ENCODE results near the gene RPL37A. TPM values are rescaled to one million over a fixed set of nuclear protein-coding genes. Genes with fewer than 3 reads are reported as not detected.

RPL37A gene
- total and polyA plus RNA-seq, 4 experiments from 2014 or later = 1,713 to 3,751 (median 3,123) TPM

DNA sequence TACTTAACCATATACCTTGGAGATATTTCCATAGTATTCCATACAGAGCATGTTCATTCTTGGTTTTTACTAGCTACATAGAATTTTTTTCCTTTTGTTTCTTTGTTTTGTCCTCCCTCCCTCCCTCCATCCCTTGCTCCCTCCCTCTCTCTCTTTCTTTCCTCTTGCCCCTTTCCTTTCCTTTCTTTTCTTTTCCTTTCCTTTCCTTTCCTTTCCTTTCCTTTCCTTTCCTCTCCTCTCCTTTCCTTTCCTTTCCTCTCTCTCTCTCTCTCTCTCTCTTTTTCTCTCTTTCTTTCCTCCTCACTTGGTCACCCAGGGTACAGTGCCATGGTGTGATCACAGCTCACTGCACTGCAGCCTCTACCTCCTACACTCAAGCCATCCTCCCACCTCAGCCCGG, 28.3 kb downstream of the RPL37A start:
- Mint-ChIP-seq H3K4me1 (no peaks in the 10 kb centered on the region), H3K27ac (no peak overlapping the region), H3K9me3 (no peaks in the 10 kb centered on the region), H3K27me3 (no peaks in the 10 kb centered on the region), H3K4me3 (no peak overlapping the region), H3K36me3 (no peaks in the 10 kb centered on the region)
- intact Hi-C loops (cut with micrococcal nuclease) = no loop called here
- Histone ChIP-seq H3K4me3 (ENCODE audit: low read length in 2 of 2) (no peak overlapping the region), H3K27ac (ENCODE audit: low read depth, low read length) (no peak overlapping the region), H3K36me3 (ENCODE audit: insufficient read depth, low read length) (no peaks in the 10 kb centered on the region), H3K27me3 (ENCODE audit: insufficient read depth, low read length) (no peaks in the 10 kb centered on the region), H3K4me1 (ENCODE audit: insufficient read depth, low read length) (no peaks in the 10 kb centered on the region), H3K9me3 (ENCODE audit: control insufficient read depth in 1 of 2, low read length in 2 of 2) (no peaks in the 10 kb centered on the region)
- CTCF ChIA-PET (ENCODE audit: partially characterized antibody) = interaction anchor here (1.0 kb wide), 1 partner anchor 9 kb away, joined by 3 read pairs; no protein-coding TSS in a partner anchor
- POLR2A ChIA-PET (ENCODE audit: partially characterized antibody) = no interaction called here
- DNase-seq = no peak

DNA sequence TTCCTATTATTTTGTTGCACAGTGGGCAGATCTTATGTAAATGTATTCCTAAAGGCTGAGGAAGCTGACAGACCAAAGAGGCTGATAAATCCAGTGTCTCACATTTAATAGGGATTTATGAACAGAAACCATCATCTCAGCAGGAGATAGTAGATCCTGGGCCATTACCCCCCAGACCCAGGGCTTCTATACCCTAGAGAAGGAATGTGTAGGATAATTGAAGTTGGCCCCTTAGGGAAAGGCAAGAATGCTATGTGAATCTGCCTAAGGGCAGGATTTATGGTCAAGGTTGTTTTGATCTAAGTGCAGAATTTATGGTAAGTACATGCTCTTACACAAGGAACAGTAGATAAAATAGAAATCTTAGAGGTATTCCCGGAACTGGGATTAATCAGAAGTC, 29.0 kb downstream of the RPL37A start:
- Mint-ChIP-seq H3K36me3 (no peaks in the 10 kb centered on the region), H3K27ac (no peak overlapping the region), H3K9me3 (no peaks in the 10 kb centered on the region), H3K27me3 (no peaks in the 10 kb centered on the region), H3K4me3 (no peak overlapping the region), H3K4me1 (no peaks in the 10 kb centered on the region)
- no peak overlapping the region for H3K27ac ChIP-seq (ENCODE audit: low read depth, low read length)
- H3K36me3 ChIP-seq (ENCODE audit: insufficient read depth, low read length) = no peaks in the 10 kb centered on the region
- H3K4me3 ChIP-seq (ENCODE audit: low read length in 2 of 2) = no peak overlapping the region
- no peak for DNase-seq
- CTCF ChIA-PET (ENCODE audit: partially characterized antibody) = no interaction called here
- no peaks in the 10 kb centered on the region for H3K27me3 ChIP-seq (ENCODE audit: insufficient read depth, low read length)
- intact Hi-C loops (cut with micrococcal nuclease) = no loop called here
- POLR2A ChIA-PET (ENCODE audit: partially characterized antibody) = no interaction called here
- no peaks in the 10 kb centered on the region for H3K4me1 ChIP-seq (ENCODE audit: insufficient read depth, low read length)
- no peaks in the 10 kb centered on the region for H3K9me3 ChIP-seq (ENCODE audit: control insufficient read depth in 1 of 2, low read length in 2 of 2)

DNA sequence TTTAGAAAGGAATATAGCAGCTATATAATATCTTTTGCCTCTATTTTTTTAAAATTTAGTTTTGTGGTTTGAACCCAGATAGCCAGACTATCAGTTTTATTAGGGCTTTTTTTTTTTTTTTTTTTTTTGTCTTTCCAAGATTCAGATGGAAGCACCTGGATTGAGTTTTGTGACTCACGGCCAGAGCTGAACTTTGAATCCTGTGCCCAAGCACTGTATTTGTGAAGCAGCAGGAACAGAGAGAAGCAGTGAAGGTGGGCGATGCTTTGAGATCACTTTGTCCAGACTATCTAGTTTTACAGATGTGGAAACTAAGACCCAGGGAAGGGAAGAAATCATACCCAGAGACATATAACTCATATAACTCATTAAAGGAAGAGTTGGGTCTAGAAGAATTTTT, 33.9 kb downstream of the RPL37A start:
- H3K27ac Mint-ChIP-seq = no peak overlapping the region
- no peak overlapping the region for H3K4me3 Mint-ChIP-seq
- intact Hi-C loops (cut with micrococcal nuclease) = no loop called here
- peaks cover 0 to 7% of the 10 kb centered on the region in 2 donors for H3K27me3 Mint-ChIP-seq
- ChIA-PET POLR2A (ENCODE audit: partially characterized antibody) (no interaction called here), CTCF (ENCODE audit: partially characterized antibody) (interaction anchor here (1.0 to 1.2 kb wide), 2 partner anchors 13 to 15 kb away, joined by 3 read pairs; no protein-coding TSS in a partner anchor)
- no peaks in the 10 kb centered on the region for H3K4me1 ChIP-seq (ENCODE audit: insufficient read depth, low read length)
- no peaks in the 10 kb centered on the region for H3K36me3 ChIP-seq (ENCODE audit: insufficient read depth, low read length)
- H3K4me3 ChIP-seq (ENCODE audit: low read length in 2 of 2) = no peak overlapping the region
- no peaks in the 10 kb centered on the region for H3K4me1 Mint-ChIP-seq
- H3K27me3 ChIP-seq (ENCODE audit: insufficient read depth, low read length) = no peaks in the 10 kb centered on the region
- DNase-seq = no peak
- no peak overlapping the region for H3K27ac ChIP-seq (ENCODE audit: low read depth, low read length)
- H3K9me3 Mint-ChIP-seq = no peaks in the 10 kb centered on the region
- H3K36me3 Mint-ChIP-seq = no peaks in the 10 kb centered on the region
- no peaks in the 10 kb centered on the region for H3K9me3 ChIP-seq (ENCODE audit: control insufficient read depth in 1 of 2, low read length in 2 of 2)

DNA sequence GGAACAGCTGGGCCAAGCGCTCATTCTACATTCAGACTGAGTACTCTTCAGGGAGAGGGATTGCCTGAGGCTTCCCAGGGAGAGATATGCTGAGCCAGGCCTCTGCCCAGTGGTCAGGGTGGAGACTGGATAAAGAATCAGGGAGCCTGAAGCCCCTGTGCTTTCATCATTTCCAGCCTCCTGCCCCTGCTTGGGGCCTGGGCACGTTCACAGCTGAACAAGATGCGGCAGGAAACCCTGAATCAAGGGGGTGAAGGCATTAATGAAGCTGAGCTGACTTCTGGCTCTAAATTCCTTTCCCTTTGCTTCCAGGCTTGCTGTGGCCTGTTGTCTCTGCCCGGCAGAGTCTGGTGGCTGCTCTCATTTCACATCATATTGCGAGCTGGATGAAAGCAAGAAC, 35.0 kb downstream of the RPL37A start:
- Histone ChIP-seq H3K4me3 (ENCODE audit: low read length in 2 of 2) (no peak overlapping the region), H3K9me3 (ENCODE audit: control insufficient read depth in 1 of 2, low read length in 2 of 2) (no peaks in the 10 kb centered on the region), H3K36me3 (ENCODE audit: insufficient read depth, low read length) (no peaks in the 10 kb centered on the region), H3K27me3 (ENCODE audit: insufficient read depth, low read length) (no peaks in the 10 kb centered on the region), H3K4me1 (ENCODE audit: insufficient read depth, low read length) (no peaks in the 10 kb centered on the region), H3K27ac (ENCODE audit: low read depth, low read length) (no peak overlapping the region)
- intact Hi-C loops (cut with micrococcal nuclease) = no loop called here
- Mint-ChIP-seq H3K27me3 (peaks cover 0 to 7% of the 10 kb centered on the region in 2 donors), H3K36me3 (no peaks in the 10 kb centered on the region), H3K9me3 (no peaks in the 10 kb centered on the region), H3K27ac (no peak overlapping the region), H3K4me3 (no peak overlapping the region), H3K4me1 (no peaks in the 10 kb centered on the region)
- ChIA-PET POLR2A (ENCODE audit: partially characterized antibody) (no interaction called here), CTCF (ENCODE audit: partially characterized antibody) (interaction anchor here (1.2 kb wide), 1 partner anchor 16 kb away, joined by 3 read pairs; no protein-coding TSS in a partner anchor)
- DNase-seq = no peak

DNA sequence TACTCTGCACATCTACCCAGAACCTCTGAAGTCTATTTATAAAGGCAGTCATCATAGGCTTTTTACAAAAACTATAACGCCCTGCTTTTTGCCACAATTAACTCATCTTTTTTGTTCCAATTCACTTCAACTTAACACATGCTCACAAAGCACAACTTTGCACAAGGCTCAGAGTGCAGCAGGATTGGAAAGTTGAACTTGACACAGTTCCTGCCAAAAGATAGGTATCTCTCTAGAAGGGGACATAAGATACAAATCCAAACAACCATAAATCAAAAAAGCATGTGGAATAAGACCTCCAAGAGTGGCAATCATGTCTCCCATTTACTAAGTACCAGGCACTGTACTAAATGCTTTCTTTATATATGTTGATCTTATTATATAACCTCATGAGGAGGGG, 36.2 kb downstream of the RPL37A start:
- Mint-ChIP-seq H3K27ac (no peak overlapping the region), H3K36me3 (no peaks in the 10 kb centered on the region), H3K4me3 (no peak overlapping the region), H3K9me3 (no peaks in the 10 kb centered on the region), H3K4me1 (no peaks in the 10 kb centered on the region), H3K27me3 (peaks cover 4 to 7% of the 10 kb centered on the region in 2 donors)
- no peaks in the 10 kb centered on the region for H3K27me3 ChIP-seq (ENCODE audit: insufficient read depth, low read length)
- POLR2A ChIA-PET (ENCODE audit: partially characterized antibody) = no interaction called here
- no peaks in the 10 kb centered on the region for H3K4me1 ChIP-seq (ENCODE audit: insufficient read depth, low read length)
- CTCF ChIA-PET (ENCODE audit: partially characterized antibody) = no interaction called here
- no peaks in the 10 kb centered on the region for H3K9me3 ChIP-seq (ENCODE audit: control insufficient read depth in 1 of 2, low read length in 2 of 2)
- no peak overlapping the region for H3K27ac ChIP-seq (ENCODE audit: low read depth, low read length)
- DNase-seq = no peak
- intact Hi-C loops (cut with micrococcal nuclease) = no loop called here
- H3K4me3 ChIP-seq (ENCODE audit: low read length in 2 of 2) = no peak overlapping the region
- no peaks in the 10 kb centered on the region for H3K36me3 ChIP-seq (ENCODE audit: insufficient read depth, low read length)

DNA sequence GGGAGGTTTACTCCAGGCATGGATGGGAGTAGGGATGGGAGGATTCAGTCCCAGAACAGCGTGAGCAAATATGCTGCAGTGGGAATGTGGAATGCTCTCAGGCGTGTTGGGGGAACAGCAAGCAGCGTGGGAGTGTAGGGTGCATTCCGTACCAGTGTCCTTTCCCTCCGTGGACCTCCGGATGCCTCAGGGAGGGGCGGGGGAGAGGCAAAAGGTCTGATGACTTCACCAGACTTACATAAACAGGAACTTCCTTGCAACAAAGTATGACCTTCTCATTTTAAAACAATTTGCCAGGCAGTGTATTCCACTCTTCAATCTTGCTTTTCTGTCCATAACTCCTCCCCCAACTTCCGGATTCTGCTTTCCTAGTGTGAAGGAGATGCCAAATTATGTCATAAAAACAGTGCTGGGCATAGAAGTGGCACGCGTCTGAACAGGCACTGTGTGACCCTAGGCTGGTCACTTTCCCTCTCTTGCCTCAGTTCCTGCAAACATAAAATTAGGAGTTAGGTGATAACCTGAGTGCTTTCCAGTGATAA, 36.9 kb downstream of the RPL37A start:
- Mint-ChIP-seq H3K4me1 (no peaks in the 10 kb centered on the region), H3K9me3 (no peaks in the 10 kb centered on the region), H3K36me3 (no peaks in the 10 kb centered on the region), H3K27me3 (peaks cover 4 to 7% of the 10 kb centered on the region in 2 donors), H3K4me3 (no peak overlapping the region), H3K27ac (no peak overlapping the region)
- Histone ChIP-seq H3K27ac (ENCODE audit: low read depth, low read length) (no peak overlapping the region), H3K4me3 (ENCODE audit: low read length in 2 of 2) (no peak overlapping the region), H3K4me1 (ENCODE audit: insufficient read depth, low read length) (no peaks in the 10 kb centered on the region), H3K36me3 (ENCODE audit: insufficient read depth, low read length) (no peaks in the 10 kb centered on the region), H3K9me3 (ENCODE audit: control insufficient read depth in 1 of 2, low read length in 2 of 2) (no peaks in the 10 kb centered on the region), H3K27me3 (ENCODE audit: insufficient read depth, low read length) (no peaks in the 10 kb centered on the region)
- intact Hi-C loops (cut with micrococcal nuclease) = no loop called here
- CTCF ChIA-PET (ENCODE audit: partially characterized antibody) = no interaction called here
- DNase-seq = no peak
- POLR2A ChIA-PET (ENCODE audit: partially characterized antibody) = no interaction called here

DNA sequence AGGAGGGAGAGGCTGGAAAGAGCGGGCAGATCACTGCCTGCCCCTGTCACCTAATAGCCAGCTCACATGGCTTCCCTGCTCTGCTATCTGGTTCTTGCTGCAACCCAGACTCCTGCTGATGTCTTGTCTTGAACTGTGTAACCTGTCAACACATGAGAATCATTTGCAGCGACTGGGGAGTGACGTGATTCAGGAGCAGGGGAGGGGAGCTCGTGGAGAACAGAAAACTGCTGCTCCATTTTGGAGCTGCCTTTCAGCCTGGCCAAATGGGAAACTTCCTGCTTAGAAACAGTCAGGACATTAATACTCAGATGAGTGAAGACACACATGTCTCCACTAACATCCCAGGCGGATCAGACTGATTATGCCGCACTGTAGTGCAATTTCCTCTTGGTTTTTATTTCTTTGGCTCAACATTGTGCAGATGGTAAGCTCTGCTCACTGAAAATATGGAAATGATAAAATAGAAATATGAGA, 38.1 kb downstream of the RPL37A start:
- no peaks in the 10 kb centered on the region for H3K36me3 ChIP-seq (ENCODE audit: insufficient read depth, low read length)
- Mint-ChIP-seq H3K36me3 (no peaks in the 10 kb centered on the region), H3K27me3 (peaks cover 4 to 7% of the 10 kb centered on the region in 2 donors), H3K4me1 (no peaks in the 10 kb centered on the region), H3K27ac (no peak overlapping the region), H3K9me3 (no peaks in the 10 kb centered on the region), H3K4me3 (no peak overlapping the region)
- H3K27ac ChIP-seq (ENCODE audit: low read depth, low read length) = no peak overlapping the region
- H3K4me1 ChIP-seq (ENCODE audit: insufficient read depth, low read length) = no peaks in the 10 kb centered on the region
- intact Hi-C loops (cut with micrococcal nuclease) = no loop called here
- ChIA-PET POLR2A (ENCODE audit: partially characterized antibody) (no interaction called here), CTCF (ENCODE audit: partially characterized antibody) (no interaction called here)
- no peak overlapping the region for H3K4me3 ChIP-seq (ENCODE audit: low read length in 2 of 2)
- no peaks in the 10 kb centered on the region for H3K27me3 ChIP-seq (ENCODE audit: insufficient read depth, low read length)
- DNase-seq = no peak
- no peaks in the 10 kb centered on the region for H3K9me3 ChIP-seq (ENCODE audit: control insufficient read depth in 1 of 2, low read length in 2 of 2)

DNA sequence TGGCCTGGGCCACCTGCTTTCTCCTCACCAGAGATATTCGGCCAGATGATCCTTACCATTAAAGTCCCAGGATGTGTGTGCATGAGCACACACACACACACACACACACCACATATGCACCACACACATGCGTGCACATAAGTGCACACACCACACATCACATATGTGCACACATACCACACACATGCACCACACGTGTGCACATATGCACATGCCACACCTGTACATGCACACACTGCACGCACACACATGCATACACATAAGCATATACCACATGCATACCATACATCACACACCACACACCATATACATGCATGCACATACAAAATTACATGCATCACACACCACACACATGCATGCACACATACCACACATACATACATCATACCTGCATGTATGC, 38.7 kb downstream of the RPL37A start:
- intact Hi-C loops (cut with micrococcal nuclease) = no loop called here
- no peak for DNase-seq
- Mint-ChIP-seq H3K4me3 (no peak overlapping the region), H3K27ac (no peak overlapping the region), H3K9me3 (no peaks in the 10 kb centered on the region), H3K4me1 (no peaks in the 10 kb centered on the region), H3K36me3 (no peaks in the 10 kb centered on the region), H3K27me3 (peaks cover 4 to 7% of the 10 kb centered on the region in 2 donors)
- Histone ChIP-seq H3K9me3 (ENCODE audit: control insufficient read depth in 1 of 2, low read length in 2 of 2) (no peaks in the 10 kb centered on the region), H3K27ac (ENCODE audit: low read depth, low read length) (no peak overlapping the region), H3K4me1 (ENCODE audit: insufficient read depth, low read length) (no peaks in the 10 kb centered on the region), H3K27me3 (ENCODE audit: insufficient read depth, low read length) (no peaks in the 10 kb centered on the region), H3K4me3 (ENCODE audit: low read length in 2 of 2) (no peak overlapping the region), H3K36me3 (ENCODE audit: insufficient read depth, low read length) (no peaks in the 10 kb centered on the region)
- POLR2A ChIA-PET (ENCODE audit: partially characterized antibody) = no interaction called here
- CTCF ChIA-PET (ENCODE audit: partially characterized antibody) = interaction anchor here (1.1 kb wide), 1 partner anchor 10 kb away, joined by 3 read pairs; no protein-coding TSS in a partner anchor

Measured in CD4-positive, alpha-beta memory T cell (primary cell).